GM12875 (cell line): ENCODE results near the gene JAK1.

Source experiments
- H3K4me3 ChIP-seq: one replicate; pipeline ENCODE4 v1.5.1; 2011; ENCODE audit warnings: low read depth, low read length, control low read depth
- CTCF ChIP-seq: IDR thresholded peaks from 2 replicates; pipeline ENCODE4 v1.5.1; 2011; ENCODE audit warnings: low read depth, mild to moderate bottlenecking, control low read depth, inconsistent platforms, low read length, moderate library complexity, borderline replicate concordance; ENCODE audit not compliant: insufficient read depth

JAK1 gene

DNA sequence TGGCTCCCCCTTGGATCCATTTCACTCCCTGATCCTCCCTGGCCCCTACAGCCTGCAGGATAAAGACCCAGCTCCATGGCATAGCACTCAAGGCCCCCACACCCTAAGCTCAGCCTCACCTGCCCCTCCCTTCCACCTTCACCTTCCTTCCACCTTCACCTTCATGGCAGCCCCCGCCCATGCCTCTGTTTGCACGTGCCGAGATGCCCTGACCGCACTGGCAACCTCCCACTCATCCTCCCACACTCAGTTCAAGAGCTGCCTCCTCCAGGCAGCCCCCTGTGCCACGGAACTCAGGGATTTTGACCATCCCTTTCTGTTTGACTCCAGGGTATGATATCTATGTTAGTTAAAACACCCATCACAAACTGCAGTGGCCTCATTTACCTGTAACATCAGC, 111.7 kb downstream of the JAK1 start:
- no peak overlapping the region for H3K4me3 ChIP-seq
- no peak for TF ChIP-seq CTCF

GRCh38 chr1:64851664-64852063, 114.7 kb downstream of the JAK1 start:
- TF ChIP-seq CTCF: no peak
- H3K4me3 ChIP-seq: no peak overlapping the region

DNA sequence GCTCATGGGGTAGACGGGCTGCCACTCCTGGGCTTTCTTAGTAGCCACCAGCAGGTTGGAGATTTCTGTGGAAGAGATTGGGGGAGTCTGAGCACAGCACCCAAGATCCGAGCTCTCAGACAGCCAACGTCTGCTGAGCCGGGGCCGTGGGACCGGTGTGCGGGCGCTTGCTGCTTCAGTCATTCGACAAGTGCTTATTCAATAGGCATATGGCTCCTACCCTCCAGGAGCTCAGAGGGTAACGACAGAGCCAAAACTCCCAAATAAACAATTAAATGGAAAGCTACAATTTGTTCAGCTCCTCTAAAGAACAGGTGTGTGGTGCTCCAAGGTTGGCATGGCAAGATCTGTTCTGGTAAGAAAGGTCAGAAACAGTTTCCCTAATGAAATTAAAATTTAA, 115.5 kb downstream of the JAK1 start:
- no peak overlapping the region for H3K4me3 ChIP-seq
- no peak for TF ChIP-seq CTCF

- no peak overlapping the region for H3K4me3 ChIP-seq
- no peak for TF ChIP-seq CTCF
Measured at GRCh38 chr1:64849942-64850341, 116.4 kb downstream of the JAK1 start.

DNA sequence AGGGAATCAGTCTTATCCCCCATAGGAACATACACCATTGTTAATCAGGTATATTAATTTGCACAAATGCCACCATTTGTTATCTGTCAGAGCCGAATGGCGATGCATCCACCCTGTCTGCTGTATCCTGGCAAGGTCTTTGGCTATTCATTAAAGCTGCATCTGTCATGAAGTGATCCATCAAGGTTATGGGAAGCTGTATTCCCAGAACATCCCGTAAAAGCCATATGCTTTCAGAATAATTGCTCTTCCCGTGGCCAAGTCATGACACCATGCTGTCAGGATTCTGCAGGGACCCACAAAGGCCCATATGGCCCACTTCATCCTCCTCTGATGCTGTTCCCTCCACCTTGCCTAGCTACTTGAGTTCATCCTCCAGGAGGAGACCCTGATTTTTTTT, 117.5 kb downstream of the JAK1 start:
- TF ChIP-seq CTCF: no peak
- H3K4me3 ChIP-seq: no peak overlapping the region

- no peak for TF ChIP-seq CTCF
- H3K4me3 ChIP-seq: no peak overlapping the region
Measured at GRCh38 chr1:64848136-64848535, 118.2 kb downstream of the JAK1 start.

GRCh38 chr1:64847666-64848065, 118.7 kb downstream of the JAK1 start:
- no peak overlapping the region for H3K4me3 ChIP-seq
- no peak for TF ChIP-seq CTCF
